HG03108 (cell line): ENCODE data around the gene PPP4R2.

Experiments
- ATAC-seq: cut with Tn5 transposase; IDR thresholded peaks from one replicate; pipeline ENCODE4 v1.9.1; 2021; ENCODE audit warnings: moderate library complexity; ENCODE audit not compliant: unreplicated experiment

The PPP4R2 gene

DNA sequence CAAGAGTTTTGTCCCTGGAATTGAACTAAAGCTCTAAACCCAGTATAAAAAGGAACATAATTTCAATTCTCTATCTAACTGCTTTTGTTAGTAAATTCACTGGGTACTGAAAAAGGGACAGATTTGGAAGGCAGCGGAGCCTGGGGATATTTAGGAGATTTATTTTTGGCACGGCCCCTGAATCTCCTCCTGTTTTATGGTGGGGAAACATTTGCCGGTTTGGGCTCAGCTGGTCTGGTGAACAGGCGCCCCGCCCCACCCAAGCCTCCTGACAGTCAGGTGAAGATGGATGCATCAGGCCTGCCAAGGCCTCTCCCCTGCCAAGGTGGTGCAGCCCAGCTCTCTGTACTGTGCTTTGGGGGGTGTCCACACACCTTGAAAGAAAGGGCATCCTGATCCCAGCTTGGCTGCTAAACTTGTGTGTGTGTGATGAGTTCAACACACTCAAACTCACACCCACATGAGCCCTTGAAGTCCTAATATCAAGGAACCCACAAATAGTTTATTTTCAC, 111.1 kb downstream of the PPP4R2 start:
- no peak for ATAC-seq

DNA sequence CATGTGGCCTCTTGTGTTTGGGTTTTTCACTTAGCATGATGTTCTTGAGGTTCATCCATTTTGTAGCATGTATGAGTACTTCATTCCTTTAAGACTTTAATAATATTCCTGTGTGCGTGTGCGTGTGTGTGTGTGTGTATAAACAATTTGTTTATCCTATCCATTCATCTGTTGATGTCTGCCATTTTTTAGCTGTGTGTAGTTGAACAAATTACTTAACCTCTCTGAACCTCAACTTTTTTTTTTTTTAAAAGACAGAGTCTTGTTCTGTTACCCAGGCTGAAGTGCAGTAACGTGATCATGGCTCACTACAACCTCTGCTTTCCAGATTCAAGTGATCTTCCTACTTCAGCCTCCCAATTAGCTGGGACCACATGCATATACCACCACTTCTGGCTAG, 112.1 kb downstream of the PPP4R2 start:
- no peak for ATAC-seq

DNA sequence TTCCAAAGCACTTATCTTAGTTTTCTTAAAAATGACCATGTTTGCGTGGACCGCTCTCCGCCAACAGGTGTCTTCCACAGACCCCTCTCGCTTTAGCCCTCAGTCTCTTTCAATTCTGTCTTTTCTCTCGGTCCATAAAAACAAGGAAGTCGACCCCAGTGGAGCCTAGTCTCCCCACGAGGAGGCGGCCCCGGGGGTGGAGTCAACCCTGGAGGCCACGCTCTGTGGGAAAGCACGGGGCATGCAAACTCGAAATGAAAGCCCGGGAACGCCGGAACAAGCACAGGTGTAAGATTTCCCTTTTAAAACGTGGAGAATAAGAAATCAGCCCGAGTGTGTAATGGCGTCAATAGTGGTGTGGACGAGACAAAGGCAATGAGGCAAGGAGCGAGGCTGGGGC, 113.9 kb downstream of the PPP4R2 start:
- ATAC-seq: no peak

DNA sequence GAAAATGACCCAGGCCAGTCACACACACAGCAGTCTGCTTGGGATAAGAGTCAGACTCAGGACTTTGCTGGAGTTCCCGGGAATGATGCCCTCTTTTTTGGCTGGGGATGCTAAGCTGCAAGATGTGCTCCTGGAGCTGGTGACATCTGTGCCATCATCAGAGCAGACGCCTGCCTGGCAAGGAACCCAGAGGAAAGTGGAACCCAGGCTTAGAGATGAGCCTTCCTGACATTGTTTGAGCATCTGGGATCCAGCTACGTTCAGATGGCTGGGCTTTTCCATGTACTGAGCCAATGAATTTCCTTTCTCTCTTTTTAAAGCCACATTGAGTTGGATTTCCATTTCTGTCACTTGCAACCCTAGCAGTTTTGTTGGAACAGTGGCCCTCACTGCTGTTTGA, 118.1 kb downstream of the PPP4R2 start:
- ATAC-seq: no peak

DNA sequence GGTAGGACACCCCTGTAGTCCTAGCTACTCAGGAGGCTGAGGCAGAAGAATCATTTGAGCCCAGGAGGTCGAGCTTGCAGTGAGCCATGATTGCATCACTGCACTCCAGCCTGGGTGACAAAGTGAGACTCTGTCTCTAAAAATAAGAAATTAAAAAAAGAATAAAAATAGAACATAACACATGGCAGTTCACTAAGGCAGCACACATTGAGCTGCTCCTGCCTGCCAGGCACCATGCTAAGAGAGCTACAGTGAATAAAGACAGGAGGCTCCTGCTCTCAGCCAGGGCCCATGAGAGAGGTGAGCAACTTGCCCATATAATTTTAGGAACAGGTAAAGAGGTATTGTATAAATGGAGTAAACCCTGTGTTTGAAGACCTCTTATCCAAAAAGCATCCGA, 119.2 kb downstream of the PPP4R2 start:
- ATAC-seq: no peak
